NCI-H345 treated with DMSO at 0.1 percent for 48 hours (cell line): ENCODE measurements around the gene RBM34.
"Not testable (repeated sequence)": the region's sequence is repeated elsewhere in the genome, so short reads cannot be mapped to it uniquely, and the experiment has no call there.

Source experiments
- DNase-seq: peaks from one replicate; lab custom pipeline; 2025; ENCODE audit not compliant: unreplicated experiment; lab: John Stamatoyannopoulos, UW

Gene RBM34

DNA sequence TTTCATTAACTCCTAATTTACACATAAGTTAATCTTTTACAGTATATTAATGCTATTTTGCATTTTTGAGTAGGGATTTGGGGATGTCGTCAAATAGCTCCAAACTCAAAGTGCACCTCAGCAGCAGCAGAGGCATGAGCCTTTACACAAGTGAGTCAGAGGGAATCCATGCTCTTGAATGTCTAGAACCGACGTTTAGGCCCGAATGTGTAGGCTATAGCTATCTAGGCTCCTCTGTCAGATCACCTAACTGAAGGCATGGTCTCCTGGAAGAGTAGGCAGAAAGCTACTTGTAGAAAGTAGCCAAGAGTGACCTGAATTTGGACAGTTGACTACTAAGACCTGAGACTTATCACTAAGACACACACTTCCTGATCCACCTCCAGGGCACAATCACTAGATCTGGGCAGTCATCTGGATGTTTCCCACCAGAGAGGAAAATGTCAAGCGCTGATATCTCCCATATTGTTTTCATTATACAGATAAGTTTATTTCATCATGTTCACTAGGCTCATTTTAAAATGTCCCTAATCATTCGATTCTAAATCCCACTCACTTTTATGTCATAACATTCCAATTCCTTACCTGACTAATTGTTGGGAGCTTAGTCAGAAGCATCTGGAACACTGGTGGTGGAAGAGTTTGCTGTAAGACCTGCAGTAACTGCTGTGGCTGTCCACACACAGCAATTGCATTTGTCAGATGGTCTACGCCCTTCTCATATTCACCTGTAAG lies 47.7 kb downstream of the RBM34 start:
- no peak for DNase-seq

DNA sequence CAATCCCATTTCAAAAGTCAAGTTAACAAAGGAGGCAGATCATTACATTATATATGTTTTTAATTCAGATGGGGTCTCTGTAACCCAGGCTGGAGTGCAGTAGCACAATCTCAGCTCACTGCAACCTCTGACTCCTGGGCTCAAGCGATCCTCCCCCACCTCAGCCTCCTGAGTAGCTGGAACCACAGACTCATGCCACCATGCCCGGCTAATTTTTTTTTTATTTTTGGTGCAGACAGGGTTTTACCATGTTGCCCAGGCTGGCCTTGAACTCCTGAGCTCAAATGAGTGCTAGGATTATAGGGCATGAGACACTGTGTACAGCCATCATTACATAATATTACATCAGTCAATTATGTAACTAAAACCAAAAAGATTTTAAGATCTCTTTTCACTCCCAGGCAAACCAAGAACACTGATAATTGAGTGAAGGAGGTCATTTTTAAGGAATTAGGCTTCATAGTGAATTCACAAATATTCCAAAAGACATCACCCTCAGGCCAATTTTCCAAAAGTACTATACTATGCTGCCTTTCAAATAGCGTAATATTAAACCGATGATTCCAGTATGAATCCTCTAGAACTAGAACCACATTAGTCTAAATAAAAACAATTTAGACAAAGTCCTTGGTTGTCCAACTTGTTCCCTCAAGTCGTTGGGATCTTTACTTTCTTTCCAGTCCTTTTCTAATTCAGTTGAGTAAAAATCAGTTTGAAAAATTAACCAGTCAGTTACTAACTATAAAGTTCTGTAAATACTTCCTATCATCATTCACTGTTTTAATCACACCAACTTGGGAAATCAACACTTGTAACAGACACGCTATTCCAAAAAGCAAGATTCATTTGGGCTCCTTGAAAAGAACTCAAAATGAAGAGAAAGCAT lies 48.5 kb downstream of the RBM34 start:
- DNase-seq = no peak

DNA sequence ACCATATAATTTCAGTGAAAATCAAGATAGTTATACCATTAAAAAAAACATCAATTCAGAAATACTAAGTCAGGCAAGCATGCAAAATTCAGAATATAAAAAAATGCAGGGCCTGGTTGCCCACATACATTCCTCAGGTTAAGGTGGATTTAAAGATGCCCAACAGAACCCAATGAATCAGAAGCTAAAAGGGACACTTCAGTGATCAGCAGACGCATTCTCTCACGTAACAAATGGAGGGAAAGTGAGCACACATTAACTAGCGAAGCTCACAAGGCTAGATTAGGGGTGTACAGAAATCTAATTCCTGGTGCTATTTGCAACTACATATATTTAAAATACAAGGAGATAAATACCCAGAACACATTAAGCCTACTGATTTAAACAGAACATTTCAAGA lies 49.9 kb downstream of the RBM34 start:
- DNase-seq = no peak

DNA sequence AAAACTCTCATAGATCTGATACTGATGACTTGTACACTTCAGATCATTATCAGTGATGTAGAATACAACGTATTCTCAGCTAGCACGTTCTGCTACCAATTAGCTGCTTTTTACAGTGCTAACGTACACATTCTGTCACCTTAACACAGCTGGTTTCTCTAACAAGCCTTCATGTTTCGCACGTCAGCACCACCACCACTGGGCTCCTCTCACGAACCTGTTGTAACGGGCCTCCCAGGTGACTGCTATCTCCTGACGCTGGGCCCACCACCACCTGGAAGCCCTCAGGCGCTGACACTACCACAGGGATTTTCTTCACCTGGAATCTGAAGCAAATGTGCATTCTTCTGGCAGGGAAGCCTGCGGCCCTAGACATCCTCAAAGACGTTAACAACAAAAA lies 52.2 kb downstream of the RBM34 start:
- no peak for DNase-seq

DNA sequence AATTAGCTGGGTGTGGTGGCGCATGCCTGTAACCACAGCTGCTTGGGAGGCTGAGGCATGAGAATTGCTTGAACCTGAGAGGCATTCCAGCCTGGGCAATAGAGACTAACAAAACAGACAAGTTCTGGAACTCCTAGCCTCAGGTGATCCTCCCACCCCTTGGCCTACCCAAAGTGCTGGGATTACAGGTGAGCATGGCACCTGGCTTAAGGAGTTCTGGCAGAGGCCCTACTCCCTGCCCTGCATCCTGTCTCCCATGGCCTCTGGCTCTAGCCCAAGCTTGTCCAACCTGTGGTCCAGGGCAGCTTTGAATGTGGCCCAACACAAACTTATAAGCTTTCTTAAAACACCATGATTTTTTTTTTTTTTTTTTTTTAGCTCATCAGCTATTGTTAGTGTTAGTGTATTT lies 52.9 kb downstream of the RBM34 start:
- DNase-seq = no peak

DNA sequence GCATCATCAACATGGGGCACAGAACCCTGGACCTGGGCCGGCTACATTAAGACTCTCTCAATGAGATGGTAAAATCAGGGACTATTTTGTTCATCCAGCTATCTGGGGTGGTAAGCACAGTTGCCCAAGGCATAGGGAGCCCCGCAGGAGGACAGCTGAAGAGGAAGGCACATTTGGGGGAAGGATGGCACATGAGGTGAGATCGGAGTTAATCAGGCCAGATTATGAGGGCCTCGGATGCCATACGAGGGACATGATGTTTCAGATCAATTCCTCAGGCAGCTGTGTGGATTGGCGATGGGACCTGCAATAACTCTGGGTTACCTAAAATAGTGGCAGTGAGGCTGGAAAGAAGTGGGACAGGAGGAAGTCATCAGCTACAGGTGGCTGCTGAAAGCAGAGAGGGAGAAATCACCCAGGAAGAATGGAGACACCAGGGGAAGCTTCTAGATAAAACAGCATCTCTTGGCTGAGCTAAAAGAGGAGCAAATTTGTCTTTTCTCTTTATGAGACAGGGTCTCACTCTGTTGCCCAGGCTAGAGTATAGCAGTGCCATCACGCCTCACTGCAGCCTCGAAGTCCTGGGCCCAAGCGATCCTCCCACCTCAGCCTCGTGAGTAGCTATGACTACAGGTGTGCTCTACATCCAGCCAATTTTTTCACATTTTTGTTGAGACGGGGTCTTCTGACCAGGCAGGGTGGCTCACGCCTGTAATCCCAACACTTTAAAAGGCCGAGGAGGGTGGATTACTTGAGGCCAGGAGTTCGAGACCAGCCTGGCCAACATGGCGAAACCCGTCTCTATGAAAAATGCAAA lies 53.5 kb downstream of the RBM34 start:
- no peak for DNase-seq

DNA sequence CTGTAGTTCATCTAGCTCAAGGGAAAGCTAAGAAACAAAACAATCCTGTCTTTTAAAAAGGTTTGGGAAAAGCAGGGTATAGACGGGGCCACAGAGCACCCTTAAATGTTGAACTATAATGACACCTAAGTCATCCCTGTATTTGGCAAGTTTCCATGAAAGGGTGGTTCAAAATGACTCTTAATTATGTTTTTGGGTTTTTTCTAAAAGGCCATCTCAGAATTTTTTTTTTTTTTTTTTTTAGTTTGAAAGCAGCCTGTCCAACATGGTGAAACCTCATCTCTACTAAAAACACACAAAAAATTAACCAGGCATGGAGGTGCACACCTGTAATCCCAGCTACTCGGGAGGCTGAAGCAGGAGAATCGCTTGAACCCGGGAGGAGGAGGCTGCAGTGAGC lies 54.6 kb downstream of the RBM34 start:
- no peak for DNase-seq

DNA sequence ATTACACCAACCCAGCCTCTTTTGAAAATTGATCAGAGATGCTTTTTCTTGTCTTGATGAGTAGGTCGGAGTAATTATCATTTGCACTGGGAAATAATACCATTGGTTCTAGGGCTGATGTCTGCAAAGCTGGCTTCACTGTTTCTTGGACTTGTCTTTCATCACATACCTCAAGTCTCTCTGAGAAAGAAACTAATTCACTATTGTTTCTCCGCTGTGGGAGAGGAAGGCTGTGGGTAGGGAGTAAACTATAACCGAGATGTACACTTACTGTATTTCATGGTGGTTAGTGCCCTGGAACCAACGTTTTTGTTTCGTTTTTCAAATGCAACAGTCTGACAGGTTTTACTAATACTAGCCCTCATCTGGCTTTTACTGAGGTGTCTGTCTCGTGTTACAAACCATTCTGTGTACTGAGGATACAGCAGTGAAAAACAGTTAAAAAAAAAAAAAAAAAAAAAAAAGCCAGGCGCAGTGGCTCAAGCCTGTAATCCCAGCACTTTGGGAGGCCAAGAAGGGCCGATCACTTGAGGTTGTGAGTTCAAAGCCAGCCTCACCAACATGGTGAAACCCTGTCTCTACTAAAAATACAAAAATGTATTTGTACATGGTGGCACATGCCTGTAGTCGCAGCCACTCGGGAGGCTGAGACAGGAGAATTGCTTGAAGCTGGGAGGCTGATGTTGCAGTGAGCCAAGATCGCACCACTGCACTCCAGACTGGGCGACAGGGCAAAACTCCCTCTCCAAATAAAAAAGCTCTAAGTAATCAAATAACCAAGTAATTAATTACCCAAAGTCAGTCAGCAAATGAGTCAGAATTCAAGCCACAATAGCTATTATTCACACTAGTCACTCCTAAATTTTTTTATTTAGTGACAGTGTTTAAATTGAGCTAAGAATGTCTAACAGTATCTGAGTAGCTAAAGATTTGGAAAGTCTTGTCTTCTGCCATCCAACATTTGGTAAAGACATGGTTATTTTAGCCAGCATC lies 55.7 kb downstream of the RBM34 start:
- DNase-seq = no peak

DNA sequence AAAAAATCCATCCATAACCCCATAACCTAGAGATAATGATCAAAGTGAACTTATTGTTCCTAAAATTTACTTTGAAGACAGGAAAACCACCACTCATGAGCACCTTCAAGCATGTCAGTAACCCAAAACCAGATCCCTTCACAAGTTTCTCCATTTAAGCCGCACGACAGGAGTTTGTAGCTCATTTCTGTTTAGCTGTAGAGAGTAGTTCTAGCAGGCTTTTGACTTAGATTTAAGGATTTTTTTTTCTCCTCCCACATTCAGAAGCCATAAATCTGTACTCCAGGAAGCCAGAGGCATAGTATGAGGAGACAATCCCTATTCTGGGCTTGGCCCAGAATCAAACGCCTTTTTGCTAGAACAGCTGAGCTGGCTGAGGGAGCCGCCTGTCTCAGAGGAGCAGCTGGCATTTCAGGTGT lies 58.0 kb downstream of the RBM34 start:
- no peak for DNase-seq

DNA sequence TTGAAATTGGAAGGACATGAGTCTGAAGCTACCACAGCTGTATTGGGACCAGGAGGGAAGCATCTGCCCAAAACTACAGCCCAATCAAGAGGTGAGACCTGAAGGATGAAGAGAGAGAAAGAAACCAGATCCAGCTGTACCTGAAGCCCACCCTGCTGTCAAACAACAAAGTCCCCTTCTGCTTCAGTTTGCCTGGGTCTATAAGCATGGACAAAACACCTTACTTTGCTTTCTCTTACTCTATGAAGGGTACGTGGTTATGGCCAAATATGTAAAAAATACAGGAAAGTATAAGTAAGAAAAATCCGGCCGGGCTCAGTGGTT lies 58.8 kb downstream of the RBM34 start:
- no peak for DNase-seq

DNA sequence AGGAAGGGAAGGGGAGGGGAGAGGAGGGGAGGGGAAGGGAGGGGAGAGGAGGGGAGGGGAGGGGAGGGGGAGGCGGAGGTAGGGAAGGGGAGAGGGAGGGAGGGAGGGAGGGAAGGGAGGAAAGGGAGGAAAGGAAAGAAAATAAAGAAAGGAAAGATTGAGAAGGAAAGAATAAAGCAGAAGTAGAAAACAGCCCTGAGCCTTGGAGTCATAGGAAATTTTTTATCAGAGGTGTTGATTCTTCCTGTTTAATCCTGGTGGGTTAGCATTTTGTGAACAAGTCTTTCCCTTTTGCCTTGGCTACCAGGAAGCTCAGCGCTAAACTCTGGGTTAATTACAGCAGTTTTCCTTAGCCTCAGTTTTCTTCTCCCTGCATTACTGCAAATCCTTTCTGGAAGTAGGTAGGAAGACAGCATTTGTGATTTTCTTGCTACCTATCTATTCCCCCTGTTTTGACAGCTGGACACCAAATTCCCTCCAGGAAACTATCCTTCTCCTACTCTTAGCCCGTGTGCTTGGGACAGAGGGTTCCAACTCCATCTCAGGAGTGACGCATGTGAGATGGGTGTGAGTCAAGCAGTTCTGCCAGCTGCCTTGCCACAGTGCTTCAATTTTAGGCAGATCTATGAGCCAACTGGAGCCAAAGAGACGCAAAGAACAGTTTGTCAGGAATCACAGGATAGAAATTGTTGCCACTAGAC lies 59.3 kb downstream of the RBM34 start:
- no peak for DNase-seq

DNA sequence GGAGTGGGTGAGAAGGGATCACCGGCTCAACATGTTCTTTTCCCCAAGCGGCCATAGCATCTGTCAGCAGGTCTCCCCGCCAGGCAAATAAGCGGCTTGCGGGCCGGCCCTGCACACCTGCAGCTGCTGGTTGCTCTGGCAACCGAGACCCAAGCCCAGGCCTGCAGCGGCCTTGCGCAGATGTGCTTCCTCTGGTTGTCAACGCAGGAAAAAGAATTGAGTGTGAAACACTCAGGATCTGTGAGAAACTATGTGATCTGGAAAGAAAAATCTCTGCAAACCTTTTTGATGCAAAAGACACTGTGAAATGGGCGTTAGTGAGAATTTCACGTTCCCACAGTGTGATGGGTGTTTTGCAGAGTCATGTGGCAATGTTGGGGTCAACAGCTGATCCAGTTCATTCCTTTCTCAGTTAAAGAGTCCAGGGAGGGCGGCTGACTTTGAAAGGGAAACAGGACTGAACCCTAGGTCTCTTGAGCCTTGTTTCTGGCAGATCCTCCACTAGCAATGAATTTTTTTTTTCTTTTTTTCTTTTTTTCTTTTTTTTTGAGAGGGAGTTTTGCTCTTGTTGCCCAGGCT lies 60.8 kb downstream of the RBM34 start:
- no peak for DNase-seq

DNA sequence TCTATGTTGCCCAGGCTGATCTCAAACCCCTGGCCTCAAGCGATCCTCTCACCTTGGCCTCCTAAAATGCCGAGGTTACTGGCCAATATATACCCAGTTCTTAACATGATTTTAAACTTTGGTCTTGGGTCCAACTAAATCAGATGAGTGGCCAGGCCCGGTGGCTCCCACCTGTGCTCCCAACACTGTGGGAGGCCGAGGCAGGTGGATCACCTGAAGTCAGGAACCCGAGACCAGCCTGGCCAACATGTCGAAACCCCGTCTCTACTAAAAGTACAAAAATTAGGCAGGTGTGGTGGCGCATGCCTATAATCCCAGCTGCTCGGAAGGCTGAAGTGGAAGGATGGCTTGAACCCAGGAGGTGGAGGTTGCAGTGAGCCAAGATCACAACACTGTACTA lies 62.1 kb downstream of the RBM34 start:
- DNase-seq = no peak

DNA sequence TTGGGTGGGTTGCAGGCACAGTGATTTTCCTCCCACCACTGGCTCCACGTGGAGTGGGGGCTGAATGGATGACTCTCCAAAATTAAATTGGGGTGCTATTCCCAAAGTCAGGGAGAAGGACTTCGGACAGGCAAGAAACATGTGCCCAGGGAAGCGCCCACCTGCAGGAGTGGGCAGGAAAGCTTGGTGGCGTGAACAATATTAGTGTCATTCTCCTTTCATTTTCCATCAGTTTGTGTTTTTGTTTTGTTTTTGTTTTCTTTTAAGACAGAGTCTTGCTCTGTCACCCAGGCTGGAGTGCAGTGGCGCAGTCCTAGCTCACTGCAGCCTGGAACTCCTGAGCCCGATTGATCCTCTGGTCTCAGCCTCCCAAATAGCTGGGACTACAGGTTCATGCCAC lies 62.5 kb downstream of the RBM34 start:
- no peak for DNase-seq

DNA sequence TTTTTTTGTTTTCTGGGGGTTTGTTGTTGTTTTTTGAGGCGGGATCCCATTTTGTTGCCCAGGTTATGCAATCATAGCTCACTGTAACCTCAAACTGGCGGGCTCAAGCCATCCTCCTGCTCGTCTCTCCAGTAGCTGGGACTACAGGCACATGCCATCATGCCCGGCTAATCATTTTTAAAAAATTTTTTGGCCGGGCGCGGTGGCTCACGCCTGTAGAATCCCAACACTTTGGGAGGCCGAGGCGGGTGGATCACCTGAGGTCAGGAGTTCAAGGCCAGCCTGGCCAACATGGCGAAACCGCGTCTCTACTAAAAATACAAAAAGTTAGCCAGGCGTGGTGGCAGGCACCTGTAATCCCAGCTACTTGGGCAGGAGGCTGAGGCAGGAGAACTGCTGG lies 63.5 kb downstream of the RBM34 start:
- not testable (repeated sequence) for DNase-seq

DNA sequence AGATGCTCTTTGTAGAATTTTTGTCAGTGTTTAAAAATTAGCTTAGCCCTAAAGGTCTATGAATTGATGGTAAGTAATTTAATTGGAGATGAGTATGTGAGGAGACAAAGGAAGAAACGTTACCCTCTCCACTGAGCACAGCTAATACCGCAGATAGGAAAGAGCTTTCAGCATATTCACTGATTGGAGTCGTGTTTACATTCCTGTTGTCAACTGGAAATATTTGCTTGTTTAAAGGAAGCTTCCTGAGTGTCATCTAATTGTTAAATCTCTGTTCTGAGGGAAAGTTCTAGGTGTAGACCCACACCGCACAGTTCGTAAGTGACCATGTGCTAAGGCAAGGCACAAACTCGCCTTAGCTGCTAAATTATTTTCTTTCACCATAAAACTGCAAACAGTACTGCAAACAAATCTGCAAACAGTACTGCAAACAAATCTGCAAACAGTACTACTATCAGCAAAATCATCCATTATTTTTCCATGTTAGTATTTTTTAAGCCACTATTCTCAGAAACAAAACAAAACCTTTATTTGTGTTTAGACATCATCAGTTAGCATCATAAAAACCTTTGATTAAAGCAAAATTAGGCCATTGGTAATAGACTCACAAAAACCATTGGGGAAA lies 65.0 kb downstream of the RBM34 start:
- DNase-seq = no peak

DNA sequence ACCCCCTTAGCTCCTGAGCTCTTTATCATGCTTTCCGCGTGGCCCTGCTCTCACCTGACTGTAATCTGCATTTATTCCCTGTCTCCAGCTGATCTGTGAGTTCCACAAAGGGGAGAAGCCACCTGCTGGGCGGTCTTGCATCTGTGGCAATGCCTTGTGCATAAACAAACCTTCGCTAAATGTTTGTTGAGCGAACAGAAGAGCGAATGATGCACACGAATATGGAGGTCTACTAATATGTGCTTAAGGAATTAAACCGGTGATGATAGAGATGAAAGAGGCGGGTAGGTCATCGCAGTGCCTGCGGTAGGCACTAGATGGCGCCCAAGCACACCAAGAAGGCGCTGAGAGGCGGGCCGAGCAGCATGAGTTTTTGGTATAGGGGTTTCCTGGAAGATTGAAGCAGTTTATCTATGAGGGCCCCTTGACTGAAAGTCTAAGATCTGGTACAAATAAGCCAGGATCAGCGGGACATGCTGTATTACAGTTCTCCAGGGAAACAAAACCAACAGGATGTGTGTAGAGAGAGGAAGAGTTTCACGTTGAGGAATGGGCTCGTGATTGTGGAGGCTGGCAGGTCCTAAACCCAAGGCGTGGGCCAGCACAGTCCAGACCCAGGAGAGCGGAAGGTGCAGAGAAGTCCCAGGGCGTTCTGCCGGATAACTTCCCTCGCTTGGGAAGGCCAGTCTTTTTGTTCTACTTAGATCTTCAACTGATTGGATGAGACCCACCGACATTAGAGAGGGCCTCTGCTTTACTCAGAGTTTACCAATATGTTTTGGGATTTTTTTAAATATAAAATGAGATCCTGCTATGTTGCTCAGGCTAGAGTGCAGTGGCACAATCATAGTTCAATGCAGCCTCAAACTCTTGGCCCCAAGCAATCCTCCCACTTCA lies 67.1 kb downstream of the RBM34 start:
- peak; percentile 37 for DNase-seq
